ENCODE results near the gene GABRA5. TPM values are rescaled to one million over a fixed set of nuclear protein-coding genes. Genes with fewer than 3 reads are reported as not detected.
"Not testable (repeated sequence)": the region's sequence is repeated elsewhere in the genome, so short reads cannot be mapped to it uniquely, and the experiment has no call there.

GABRA5 gene
- total RNA-seq, 1 donor: 0.43 TPM

DNA sequence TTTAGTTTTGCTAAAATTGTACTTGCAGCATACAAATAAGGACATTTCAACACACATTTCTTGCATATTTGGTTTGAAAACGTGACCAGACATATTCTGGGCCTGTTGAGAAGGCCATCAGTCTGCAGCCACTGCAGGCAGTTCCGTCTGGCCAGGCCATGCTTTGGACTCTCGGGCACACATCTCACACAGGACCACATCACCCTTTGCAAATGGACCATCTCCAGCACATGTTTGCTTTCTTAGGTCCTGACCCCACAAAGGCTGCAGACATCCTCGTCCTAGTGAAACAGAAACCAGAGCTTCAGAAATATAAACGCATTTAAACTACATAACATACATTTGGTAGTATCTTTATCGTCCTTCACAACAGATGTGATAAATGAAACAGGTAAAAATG lies 24.1 kb downstream of the GABRA5 start:
- DNase-seq (ENCODE audit: low read depth): no peak
- H3K4me3 ChIP-seq (ENCODE audit: low read depth, low read length): no peak overlapping the region
- TF ChIP-seq, protein P1, sequence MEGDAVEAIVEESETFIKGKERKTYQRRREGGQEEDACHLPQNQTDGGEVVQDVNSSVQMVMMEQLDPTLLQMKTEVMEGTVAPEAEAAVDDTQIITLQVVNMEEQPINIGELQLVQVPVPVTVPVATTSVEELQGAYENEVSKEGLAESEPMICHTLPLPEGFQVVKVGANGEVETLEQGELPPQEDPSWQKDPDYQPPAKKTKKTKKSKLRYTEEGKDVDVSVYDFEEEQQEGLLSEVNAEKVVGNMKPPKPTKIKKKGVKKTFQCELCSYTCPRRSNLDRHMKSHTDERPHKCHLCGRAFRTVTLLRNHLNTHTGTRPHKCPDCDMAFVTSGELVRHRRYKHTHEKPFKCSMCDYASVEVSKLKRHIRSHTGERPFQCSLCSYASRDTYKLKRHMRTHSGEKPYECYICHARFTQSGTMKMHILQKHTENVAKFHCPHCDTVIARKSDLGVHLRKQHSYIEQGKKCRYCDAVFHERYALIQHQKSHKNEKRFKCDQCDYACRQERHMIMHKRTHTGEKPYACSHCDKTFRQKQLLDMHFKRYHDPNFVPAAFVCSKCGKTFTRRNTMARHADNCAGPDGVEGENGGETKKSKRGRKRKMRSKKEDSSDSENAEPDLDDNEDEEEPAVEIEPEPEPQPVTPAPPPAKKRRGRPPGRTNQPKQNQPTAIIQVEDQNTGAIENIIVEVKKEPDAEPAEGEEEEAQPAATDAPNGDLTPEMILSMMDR (IDR thresholded peaks at IDR 0.05; ENCODE audit: insufficient read depth, low read depth, low read length): no peak

DNA sequence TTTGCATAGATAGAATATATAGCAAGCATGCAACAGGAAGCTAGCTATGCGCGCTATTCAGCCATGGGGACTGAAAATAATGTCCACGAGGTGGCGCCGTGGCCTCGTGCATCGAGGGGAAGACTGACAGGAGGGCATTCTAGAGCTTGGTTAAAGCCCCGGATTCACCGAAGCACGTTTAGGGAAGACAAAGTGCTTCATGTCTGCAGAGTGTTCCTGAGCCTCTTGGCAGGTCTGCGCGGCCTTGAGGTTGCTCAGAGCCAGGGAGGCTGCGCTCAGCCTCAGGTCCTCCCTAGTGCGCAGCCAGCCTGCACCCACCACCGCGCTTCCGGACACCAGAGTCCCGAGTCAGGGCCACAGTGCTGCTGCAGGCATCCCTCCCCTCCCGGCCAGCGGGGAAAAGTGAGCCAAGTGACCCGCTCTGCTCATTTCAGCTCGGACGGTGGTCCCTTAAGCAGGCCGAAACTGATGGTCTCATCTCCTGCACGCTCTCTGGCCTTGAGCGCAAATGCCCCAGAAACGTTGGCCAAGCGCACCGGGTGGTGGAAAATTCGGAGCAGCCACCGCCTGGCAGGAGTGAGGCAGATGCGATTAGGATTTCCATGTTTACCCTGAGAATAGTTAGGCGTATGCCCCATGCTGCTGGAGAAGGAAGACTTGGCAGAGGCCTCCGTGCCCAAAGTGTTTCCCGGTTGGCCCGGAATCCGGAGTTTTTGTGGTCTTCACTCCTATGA lies 24.8 kb downstream of the GABRA5 start:
- H3K4me3 ChIP-seq (ENCODE audit: low read depth, low read length): no peak overlapping the region
- DNase-seq (ENCODE audit: low read depth): peak; percentile 29
- TF ChIP-seq, protein P1 (IDR thresholded peaks at IDR 0.05; ENCODE audit: insufficient read depth, low read depth, low read length): peak; percentile 50

DNA sequence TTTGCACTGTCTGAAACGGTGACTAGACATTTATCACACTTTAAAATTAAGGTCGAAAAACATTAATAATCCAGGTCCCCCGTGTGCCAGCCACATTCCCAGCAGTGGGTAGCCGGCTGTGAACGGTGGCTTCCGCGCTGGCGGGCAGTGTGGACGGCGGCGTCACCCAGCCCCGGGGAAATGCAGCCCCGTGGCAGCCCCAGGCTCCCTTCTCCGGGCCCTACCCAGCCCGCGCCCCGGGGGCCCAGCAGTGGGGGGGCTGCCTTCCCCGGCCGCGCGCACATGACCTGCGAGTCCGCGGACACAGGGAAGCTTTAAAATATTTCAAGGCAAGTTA lies 25.3 kb downstream of the GABRA5 start:
- H3K4me3 ChIP-seq (ENCODE audit: low read depth, low read length): no peak overlapping the region
- TF ChIP-seq, protein P1 (IDR thresholded peaks at IDR 0.05; ENCODE audit: insufficient read depth, low read depth, low read length): no peak
- DNase-seq (ENCODE audit: low read depth): no peak

DNA sequence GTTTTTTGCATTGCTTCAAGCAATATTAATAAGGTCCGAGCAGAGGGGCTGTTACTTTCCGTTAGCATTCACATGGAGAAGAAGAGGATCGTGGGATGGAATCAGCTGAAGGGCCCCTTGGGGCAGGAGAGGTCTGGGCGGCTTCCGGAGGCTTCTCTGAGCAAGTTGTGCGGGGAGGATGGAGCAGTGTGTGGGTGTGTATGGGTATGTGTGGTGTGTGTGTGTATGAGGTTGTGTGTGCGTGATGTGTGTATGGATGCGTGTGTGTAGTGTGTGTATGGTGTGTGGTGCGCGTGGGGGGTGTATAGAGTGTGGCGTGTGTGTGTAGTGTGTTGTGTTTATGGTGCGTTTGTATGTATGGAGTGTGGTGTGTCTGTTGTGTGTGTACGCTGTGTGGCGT lies 25.8 kb downstream of the GABRA5 start:
- TF ChIP-seq, protein P1 (IDR thresholded peaks at IDR 0.05; ENCODE audit: insufficient read depth, low read depth, low read length): no peak
- no peak overlapping the region for H3K4me3 ChIP-seq (ENCODE audit: low read depth, low read length)
- no peak for DNase-seq (ENCODE audit: low read depth)

DNA sequence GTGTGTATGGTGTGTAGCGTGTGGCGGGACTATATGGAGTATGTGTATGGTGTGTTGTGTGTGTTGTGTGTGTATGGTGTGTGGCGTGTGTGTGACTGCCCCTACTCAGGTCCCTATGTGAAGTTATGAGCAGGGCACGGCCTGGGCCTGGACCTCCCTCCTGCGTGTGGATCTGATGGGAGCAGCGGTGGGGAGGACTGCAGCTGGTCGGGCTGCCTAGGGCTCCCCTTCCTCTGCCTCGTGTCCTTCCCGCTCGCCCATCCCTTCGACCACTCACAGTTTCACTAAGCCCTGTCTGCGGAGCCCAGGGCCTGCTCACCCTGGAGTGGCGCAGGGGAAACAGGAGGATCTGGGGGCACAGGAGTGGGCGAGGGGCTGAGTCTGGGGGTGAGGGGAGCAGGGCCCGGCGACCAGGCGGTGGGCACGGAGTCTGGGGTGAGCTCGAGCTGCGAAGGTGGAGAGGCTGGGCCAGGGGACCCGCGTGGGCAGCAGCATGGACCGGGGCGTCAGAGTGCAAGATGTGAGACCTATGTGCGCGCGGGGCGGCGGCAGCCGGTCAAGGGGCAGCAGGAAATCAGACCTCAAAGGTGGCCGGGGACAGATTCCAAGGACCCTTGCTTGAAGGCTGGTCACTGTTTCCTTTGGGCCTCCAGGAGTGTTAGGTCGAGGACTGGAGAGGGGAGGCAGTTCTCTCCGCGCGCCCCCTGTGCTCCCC lies 26.6 kb downstream of the GABRA5 start:
- TF ChIP-seq, protein P1 (IDR thresholded peaks at IDR 0.05; ENCODE audit: insufficient read depth, low read depth, low read length): no peak
- DNase-seq (ENCODE audit: low read depth): no peak
- H3K4me3 ChIP-seq (ENCODE audit: low read depth, low read length): no peak overlapping the region

DNA sequence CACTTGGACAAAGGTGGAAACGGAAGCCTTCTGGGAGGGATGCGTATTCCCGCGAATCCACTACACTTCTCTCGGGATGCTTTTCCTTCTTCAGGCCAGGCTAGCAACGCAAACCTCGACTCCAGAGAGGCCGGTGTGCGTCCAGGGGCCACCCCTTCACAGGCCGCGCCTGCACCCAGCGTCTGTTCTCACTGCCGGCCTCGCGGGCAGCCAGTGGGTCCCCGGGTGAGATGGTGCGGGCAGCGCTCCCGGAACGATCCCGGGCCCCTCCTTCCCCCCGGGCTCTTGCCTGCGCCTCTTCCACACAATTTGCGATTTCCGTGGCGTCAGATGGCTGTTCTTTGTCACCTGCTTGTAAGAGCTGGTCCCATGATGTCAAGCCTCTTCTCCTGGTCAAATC lies 27.3 kb downstream of the GABRA5 start:
- TF ChIP-seq, protein P1 (IDR thresholded peaks at IDR 0.05; ENCODE audit: insufficient read depth, low read depth, low read length): no peak
- no peak for DNase-seq (ENCODE audit: low read depth)
- H3K4me3 ChIP-seq (ENCODE audit: low read depth, low read length): no peak overlapping the region

DNA sequence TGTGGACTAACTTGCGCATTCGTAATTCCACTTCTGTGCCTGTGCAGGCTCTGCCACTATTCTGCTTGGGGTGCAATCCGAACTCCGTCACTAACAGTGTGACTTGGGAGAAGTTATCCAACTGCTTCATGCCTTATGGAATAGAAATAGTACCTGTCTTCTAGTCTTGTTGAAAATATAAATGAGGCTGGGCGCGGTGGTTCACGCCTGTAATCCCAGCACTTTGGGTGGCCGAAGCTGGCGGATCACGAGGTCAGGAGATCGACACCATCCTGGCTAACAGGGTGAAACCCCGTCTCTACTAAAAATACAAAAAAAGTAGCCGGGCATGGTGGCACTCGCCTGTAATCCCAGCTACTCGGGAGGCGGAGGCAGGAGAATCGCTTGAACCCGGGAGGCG lies 28.5 kb downstream of the GABRA5 start:
- H3K4me3 ChIP-seq (ENCODE audit: low read depth, low read length); DNase-seq (ENCODE audit: low read depth): not testable (repeated sequence)

All from fibroblast of villous mesenchyme (primary cell).